Muscle layer of colon (tissue), 2 donors: ENCODE data around the gene KCNJ1.

Source experiments
- H3K27ac ChIP-seq: one replicate; pipeline ENCODE4 v1.7.0; 2013; ENCODE audit warnings: low read depth, mild to moderate bottlenecking, low read length, moderate library complexity
- H3K27me3 ChIP-seq, 2 donors: one replicate each; pipeline ENCODE4 v1.7.0; 2013; ENCODE audit warnings: low read length in 2 of 2, mild to moderate bottlenecking in 2 of 2; ENCODE audit not compliant: insufficient read depth in 2 of 2, control insufficient read depth in 1 of 2
- H3K36me3 ChIP-seq: one replicate; pipeline ENCODE4 v1.7.0; 2013; ENCODE audit warnings: mild to moderate bottlenecking, low read length; ENCODE audit not compliant: insufficient read depth
- H3K4me1 ChIP-seq: one replicate; pipeline ENCODE4 v1.7.0; 2013; ENCODE audit warnings: mild to moderate bottlenecking, low read length; ENCODE audit not compliant: insufficient read depth
- H3K4me3 ChIP-seq, 2 donors: one replicate each; pipeline ENCODE4 v1.7.0; 2013; ENCODE audit warnings: low read length in 2 of 2, low read depth in 1 of 2, mild to moderate bottlenecking in 1 of 2, moderate library complexity in 1 of 2
- H3K9ac ChIP-seq: one replicate; pipeline ENCODE4 v1.7.0; 2013; ENCODE audit warnings: low read length
- H3K9me3 ChIP-seq: one replicate; pipeline ENCODE4 v1.7.0; 2013; ENCODE audit warnings: mild to moderate bottlenecking, low read length
- donor health status: abdominal sarcoma.
- donor health status: Adenocarcinoma of cecum.

KCNJ1 gene

GRCh38 chr11:128867277-128867676 lies at the start of gene KCNJ1:
Gene KCNJ1 (minus strand): TSS chr11:128867296. CDS start chr11:128840243, 27,053 bp downstream.
- no peak within 1 kb of the TSS for H3K9ac ChIP-seq
- no peaks in the 10 kb centered on the region for H3K9me3 ChIP-seq
- no peak within 1 kb of the TSS for H3K4me3 ChIP-seq
- H3K36me3 ChIP-seq, result no peaks in the 10 kb centered on the region
- no peaks in the 10 kb centered on the region for H3K4me1 ChIP-seq
- H3K27ac ChIP-seq, result no peak within 1 kb of the TSS
- no peaks in the 10 kb centered on the region for H3K27me3 ChIP-seq

GRCh38 chr11:128916681-128917080 lies 49.6 kb upstream of the KCNJ1 start:
- Histone ChIP-seq H3K4me3 (no peak overlapping the region), H3K9ac (no peak overlapping the region), H3K27me3 (no peaks in the 10 kb centered on the region), H3K36me3 (no peaks in the 10 kb centered on the region), H3K9me3 (no peaks in the 10 kb centered on the region), H3K27ac (no peak overlapping the region), H3K4me1 (no peaks in the 10 kb centered on the region)

GRCh38 chr11:128916037-128916572 lies 49.0 kb upstream of the KCNJ1 start:
- no peaks in the 10 kb centered on the region for H3K36me3 ChIP-seq
- H3K4me3 ChIP-seq, result no peak overlapping the region
- H3K9me3 ChIP-seq, result no peaks in the 10 kb centered on the region
- no peak overlapping the region for H3K27ac ChIP-seq
- no peaks in the 10 kb centered on the region for H3K27me3 ChIP-seq
- H3K4me1 ChIP-seq, result no peaks in the 10 kb centered on the region
- no peak overlapping the region for H3K9ac ChIP-seq

- H3K4me1 ChIP-seq, result no peaks in the 10 kb centered on the region
- no peak overlapping the region for H3K9ac ChIP-seq
- no peak overlapping the region for H3K4me3 ChIP-seq
- no peaks in the 10 kb centered on the region for H3K27me3 ChIP-seq
- H3K27ac ChIP-seq, result no peak overlapping the region
- H3K36me3 ChIP-seq, result no peaks in the 10 kb centered on the region
- H3K9me3 ChIP-seq, result no peaks in the 10 kb centered on the region
These were observed 48.0 kb upstream of the KCNJ1 start for GRCh38 chr11:128915149-128915521.

- Histone ChIP-seq H3K9me3 (no peaks in the 10 kb centered on the region), H3K27me3 (peaks cover 0 to under 1% of the 10 kb centered on the region in 2 donors), H3K9ac (no peak overlapping the region), H3K4me1 (no peaks in the 10 kb centered on the region), H3K36me3 (no peaks in the 10 kb centered on the region), H3K27ac (no peak overlapping the region), H3K4me3 (no peak overlapping the region)
These were observed 47.4 kb upstream of the KCNJ1 start for GRCh38 chr11:128914216-128915148.

- no peak overlapping the region for H3K4me3 ChIP-seq
- no peak overlapping the region for H3K27ac ChIP-seq
- H3K36me3 ChIP-seq, result no peaks in the 10 kb centered on the region
- no peak overlapping the region for H3K9ac ChIP-seq
- H3K9me3 ChIP-seq, result no peaks in the 10 kb centered on the region
- peaks cover 0 to 7% of the 10 kb centered on the region in 2 donors for H3K27me3 ChIP-seq
- H3K4me1 ChIP-seq, result no peaks in the 10 kb centered on the region
These were observed 46.7 kb upstream of the KCNJ1 start for GRCh38 chr11:128913806-128914205.

GRCh38 chr11:128911701-128912100 lies 44.6 kb upstream of the KCNJ1 start:
- Histone ChIP-seq H3K4me3 (no peak overlapping the region), H3K27ac (no peak overlapping the region), H3K9ac (no peak overlapping the region), H3K4me1 (no peaks in the 10 kb centered on the region), H3K9me3 (no peaks in the 10 kb centered on the region), H3K27me3 (peaks cover 0 to 7% of the 10 kb centered on the region in 2 donors), H3K36me3 (no peaks in the 10 kb centered on the region)

- Histone ChIP-seq H3K4me1 (no peaks in the 10 kb centered on the region), H3K4me3 (no peak overlapping the region), H3K27ac (no peak overlapping the region), H3K9ac (no peak overlapping the region), H3K27me3 (peaks cover 0 to 7% of the 10 kb centered on the region in 2 donors), H3K36me3 (no peaks in the 10 kb centered on the region), H3K9me3 (no peaks in the 10 kb centered on the region)
These were observed 44.1 kb upstream of the KCNJ1 start for GRCh38 chr11:128911239-128911638.

GRCh38 chr11:128910576-128910975 lies 43.5 kb upstream of the KCNJ1 start:
- H3K4me3 ChIP-seq, result no peak overlapping the region
- no peaks in the 10 kb centered on the region for H3K36me3 ChIP-seq
- H3K27ac ChIP-seq, result no peak overlapping the region
- H3K4me1 ChIP-seq, result no peaks in the 10 kb centered on the region
- no peak overlapping the region for H3K9ac ChIP-seq
- H3K9me3 ChIP-seq, result no peaks in the 10 kb centered on the region
- peaks cover 0 to 7% of the 10 kb centered on the region in 2 donors for H3K27me3 ChIP-seq

GRCh38 chr11:128909438-128910125 lies 42.5 kb upstream of the KCNJ1 start:
- Histone ChIP-seq H3K27me3 (peaks cover 0 to 7% of the 10 kb centered on the region in 2 donors), H3K9me3 (no peaks in the 10 kb centered on the region), H3K4me3 (no peak overlapping the region), H3K4me1 (no peaks in the 10 kb centered on the region), H3K27ac (no peak overlapping the region), H3K9ac (no peak overlapping the region), H3K36me3 (no peaks in the 10 kb centered on the region)

GRCh38 chr11:128908391-128909246 lies 41.5 kb upstream of the KCNJ1 start:
- no peak overlapping the region for H3K27ac ChIP-seq
- no peaks in the 10 kb centered on the region for H3K9me3 ChIP-seq
- no peak overlapping the region for H3K4me3 ChIP-seq
- no peaks in the 10 kb centered on the region for H3K4me1 ChIP-seq
- H3K9ac ChIP-seq, result no peak overlapping the region
- H3K27me3 ChIP-seq, result peaks cover 0 to 7% of the 10 kb centered on the region in 2 donors
- no peaks in the 10 kb centered on the region for H3K36me3 ChIP-seq
